ENCODE measurements around the gene TCHHL1.
"Not testable (repeated sequence)": the region's sequence is repeated elsewhere in the genome, so short reads cannot be mapped to it uniquely, and the experiment has no call there.

Gene TCHHL1

DNA sequence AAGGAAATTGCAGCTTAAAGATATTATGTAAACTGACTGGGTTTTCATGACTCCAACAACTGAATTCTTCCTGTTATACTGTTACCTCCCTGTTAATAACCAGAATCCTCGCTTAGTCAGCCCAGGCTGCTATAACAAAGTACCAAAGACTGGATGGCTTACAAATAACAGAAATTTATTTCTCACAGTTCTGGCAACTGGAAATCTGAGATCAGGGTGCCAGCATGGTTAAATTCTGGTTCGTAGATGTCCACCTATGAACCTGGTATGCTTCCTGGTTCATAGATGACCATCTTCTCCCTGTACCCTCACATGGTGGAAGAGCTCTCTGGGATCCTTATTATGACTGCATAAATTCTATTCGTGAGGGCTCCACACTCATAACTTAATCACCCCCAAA lies 8.1 kb upstream of the TCHHL1 start:
- DNase-seq (ENCODE audit: low spot score): no peak
- in situ Hi-C loops (cut with MboI; ENCODE audit: low pct_unique_long_range_greater_than_20kb, low sequenced_read_pairs, unreplicated experiment): no loop called here
- TF ChIP-seq, protein P1, sequence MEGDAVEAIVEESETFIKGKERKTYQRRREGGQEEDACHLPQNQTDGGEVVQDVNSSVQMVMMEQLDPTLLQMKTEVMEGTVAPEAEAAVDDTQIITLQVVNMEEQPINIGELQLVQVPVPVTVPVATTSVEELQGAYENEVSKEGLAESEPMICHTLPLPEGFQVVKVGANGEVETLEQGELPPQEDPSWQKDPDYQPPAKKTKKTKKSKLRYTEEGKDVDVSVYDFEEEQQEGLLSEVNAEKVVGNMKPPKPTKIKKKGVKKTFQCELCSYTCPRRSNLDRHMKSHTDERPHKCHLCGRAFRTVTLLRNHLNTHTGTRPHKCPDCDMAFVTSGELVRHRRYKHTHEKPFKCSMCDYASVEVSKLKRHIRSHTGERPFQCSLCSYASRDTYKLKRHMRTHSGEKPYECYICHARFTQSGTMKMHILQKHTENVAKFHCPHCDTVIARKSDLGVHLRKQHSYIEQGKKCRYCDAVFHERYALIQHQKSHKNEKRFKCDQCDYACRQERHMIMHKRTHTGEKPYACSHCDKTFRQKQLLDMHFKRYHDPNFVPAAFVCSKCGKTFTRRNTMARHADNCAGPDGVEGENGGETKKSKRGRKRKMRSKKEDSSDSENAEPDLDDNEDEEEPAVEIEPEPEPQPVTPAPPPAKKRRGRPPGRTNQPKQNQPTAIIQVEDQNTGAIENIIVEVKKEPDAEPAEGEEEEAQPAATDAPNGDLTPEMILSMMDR (IDR thresholded peaks at IDR 0.05; ENCODE audit: extremely low read depth, insufficient read depth, missing control alignments): no peak

DNA sequence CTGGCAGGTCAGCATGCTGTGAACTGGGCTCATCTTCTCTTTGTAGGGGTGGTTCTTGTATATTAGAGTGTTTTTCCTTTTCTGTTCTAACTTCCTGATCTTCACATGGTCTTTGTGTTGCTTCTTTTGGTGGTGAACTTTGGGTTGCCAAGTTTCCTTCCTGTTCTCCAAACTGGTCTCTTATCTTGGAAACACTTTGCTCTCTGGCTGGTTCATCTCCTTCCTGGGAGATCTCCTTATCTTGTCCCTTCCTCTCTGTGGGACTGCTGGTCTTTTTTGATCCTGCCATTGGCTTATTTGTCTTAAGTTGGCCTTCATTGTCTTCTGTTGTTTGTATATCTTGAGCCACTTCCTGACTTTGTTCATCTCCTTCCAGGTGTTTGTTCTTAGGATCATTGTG lies 2.1 kb downstream of the TCHHL1 start:
- no peak for DNase-seq (ENCODE audit: low spot score)
- in situ Hi-C loops (cut with MboI; ENCODE audit: low pct_unique_long_range_greater_than_20kb, low sequenced_read_pairs, unreplicated experiment): no loop called here
- TF ChIP-seq, protein P1 (IDR thresholded peaks at IDR 0.05; ENCODE audit: extremely low read depth, insufficient read depth, missing control alignments): no peak

DNA sequence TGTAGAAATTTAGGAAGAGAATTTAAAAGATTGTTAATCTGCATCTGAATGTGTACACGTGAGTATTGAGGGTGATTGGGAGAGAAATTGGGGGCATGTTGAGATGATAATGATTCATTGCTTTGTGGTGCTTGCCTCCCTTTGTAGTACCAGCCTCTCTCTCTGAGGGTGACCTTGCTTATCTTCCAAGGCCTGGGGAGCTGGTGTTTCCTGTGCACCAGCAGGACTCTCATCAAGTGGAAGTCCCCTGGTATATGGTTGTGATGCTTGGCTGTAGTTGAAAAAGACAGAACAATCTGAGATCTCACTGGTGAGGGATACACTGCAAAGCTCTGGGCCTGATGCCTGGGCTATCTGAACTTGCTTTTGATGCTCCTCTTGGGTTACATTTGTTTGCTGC lies 4.0 kb downstream of the TCHHL1 start:
- in situ Hi-C loops (cut with MboI; ENCODE audit: low pct_unique_long_range_greater_than_20kb, low sequenced_read_pairs, unreplicated experiment): no loop called here
- no peak for DNase-seq (ENCODE audit: low spot score)
- TF ChIP-seq, protein P1 (IDR thresholded peaks at IDR 0.05; ENCODE audit: extremely low read depth, insufficient read depth, missing control alignments): no peak

DNA sequence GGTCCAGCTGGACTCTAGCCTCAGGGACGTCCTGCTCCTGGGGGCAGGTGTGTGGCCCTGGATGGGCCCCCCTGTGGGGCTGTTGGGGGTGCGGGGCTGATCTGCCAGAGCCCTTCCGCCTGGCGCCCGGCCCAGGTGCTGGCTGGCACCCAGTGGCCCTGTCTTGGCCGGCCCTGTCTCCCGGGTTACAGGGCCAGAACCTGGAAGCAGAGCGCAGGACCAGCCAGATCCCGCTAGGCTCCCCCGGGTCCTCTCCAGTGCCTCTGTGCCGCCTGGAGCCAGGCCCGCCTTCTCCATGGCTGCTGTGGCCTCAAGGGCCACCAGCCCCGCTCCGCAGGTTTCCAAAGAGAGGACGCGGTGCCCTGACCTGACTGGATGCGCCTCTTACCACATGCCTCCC lies 7.8 kb downstream of the TCHHL1 start:
- in situ Hi-C loops (cut with MboI; ENCODE audit: low pct_unique_long_range_greater_than_20kb, low sequenced_read_pairs, unreplicated experiment): not testable (repeated sequence)

GRCh38 chr1:152080494-152080893 lies 8.4 kb downstream of the TCHHL1 start:
- in situ Hi-C loops (cut with MboI; ENCODE audit: low pct_unique_long_range_greater_than_20kb, low sequenced_read_pairs, unreplicated experiment); DNase-seq (ENCODE audit: low spot score): not testable (repeated sequence)

More for the DNA sequence above, 7.8 kb downstream of the TCHHL1 start:
- not testable (repeated sequence) for DNase-seq (ENCODE audit: low spot score)

DNA sequence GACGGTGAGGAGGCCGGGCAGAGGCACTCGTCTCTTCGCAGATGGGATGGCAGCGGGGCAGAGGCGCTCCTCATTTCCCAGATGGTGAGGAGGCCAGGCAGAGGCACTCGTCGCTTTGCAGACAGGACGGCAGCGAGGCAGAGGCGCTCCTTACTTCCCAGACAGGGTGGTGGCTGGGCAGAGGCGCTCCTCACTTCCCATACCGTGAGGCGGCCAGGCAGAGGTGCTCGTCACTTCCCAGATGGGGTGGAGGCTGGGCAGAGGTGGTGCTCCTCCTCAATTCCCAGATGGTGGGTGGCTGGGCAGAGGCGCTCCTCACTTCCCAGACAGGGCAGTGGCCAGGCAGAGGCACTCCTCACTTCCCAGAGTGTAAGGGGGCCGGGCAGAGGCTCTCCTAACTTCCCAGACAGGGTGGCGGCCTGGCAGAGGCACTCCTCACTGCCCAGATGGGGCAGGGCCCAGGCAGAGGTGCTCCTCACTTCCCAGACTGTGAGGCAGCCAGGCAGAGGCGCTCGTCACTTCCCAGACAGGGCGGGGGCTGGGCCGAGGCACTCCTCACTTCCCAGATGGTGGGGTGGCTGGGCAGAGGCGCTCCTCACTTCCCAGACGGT lies 9.9 kb downstream of the TCHHL1 start:
- in situ Hi-C loops (cut with MboI; ENCODE audit: low pct_unique_long_range_greater_than_20kb, low sequenced_read_pairs, unreplicated experiment): no loop called here
- no peak for DNase-seq (ENCODE audit: low spot score)
- TF ChIP-seq, protein P1 (IDR thresholded peaks at IDR 0.05; ENCODE audit: extremely low read depth, insufficient read depth, missing control alignments): no peak

DNA sequence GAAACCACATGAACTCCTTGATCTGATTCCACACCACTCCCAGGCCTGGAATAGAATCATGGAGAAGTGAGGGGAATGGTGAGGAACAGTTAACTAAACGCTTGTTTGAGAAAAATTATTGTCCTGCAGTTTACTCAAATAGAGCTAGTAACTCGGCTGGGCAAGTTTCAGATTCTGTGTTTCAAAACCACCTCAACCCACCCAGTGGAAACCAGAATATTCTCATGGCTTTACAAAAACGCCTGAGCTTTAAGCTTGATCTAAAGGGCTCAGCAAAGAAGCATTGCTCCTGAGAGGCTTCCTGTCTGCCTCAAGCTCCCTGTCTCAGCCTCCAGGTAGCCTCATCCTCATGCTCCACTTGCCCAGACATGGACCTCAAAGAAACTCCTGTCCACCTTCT lies 16.6 kb downstream of the TCHHL1 start:
- in situ Hi-C loops (cut with MboI; ENCODE audit: low pct_unique_long_range_greater_than_20kb, low sequenced_read_pairs, unreplicated experiment): loop anchor here (25.0 kb wide), 1 partner anchor 390 kb away; no protein-coding TSS in a partner anchor
- TF ChIP-seq, protein P1 (IDR thresholded peaks at IDR 0.05; ENCODE audit: extremely low read depth, insufficient read depth, missing control alignments): no peak
- no peak for DNase-seq (ENCODE audit: low spot score)

DNA sequence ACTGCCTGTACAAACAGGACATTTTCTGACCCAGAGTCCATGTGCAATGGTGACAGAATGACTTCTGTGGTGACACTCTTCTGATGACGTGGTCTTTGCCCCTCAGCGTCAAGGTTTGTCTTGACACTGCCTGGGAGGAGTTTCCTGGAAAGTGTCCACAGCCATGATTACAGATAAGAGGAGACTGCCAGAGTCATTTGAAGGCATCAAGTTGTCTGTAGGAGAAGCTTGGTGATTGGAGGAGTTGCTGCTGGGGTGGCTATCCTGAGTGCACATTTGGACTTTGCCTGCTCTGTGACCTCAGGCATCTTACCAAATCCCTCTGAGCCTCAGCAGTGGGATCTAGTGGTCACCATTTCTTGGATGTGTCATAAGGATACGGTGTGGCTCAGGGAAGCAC lies 17.7 kb downstream of the TCHHL1 start:
- no peak for DNase-seq (ENCODE audit: low spot score)
- in situ Hi-C loops (cut with MboI; ENCODE audit: low pct_unique_long_range_greater_than_20kb, low sequenced_read_pairs, unreplicated experiment): loop anchor here (25.0 kb wide), 1 partner anchor 391 kb away; no protein-coding TSS in a partner anchor
- TF ChIP-seq, protein P1 (IDR thresholded peaks at IDR 0.05; ENCODE audit: extremely low read depth, insufficient read depth, missing control alignments): no peak
